Measurements from ENCODE around the gene CDH1.

CDH1 gene

GRCh38 chr16:68857479-68857878 is 120.4 kb downstream of the CDH1 start:
- no peak for DNase-seq (ENCODE audit: low spot score)

- DNase-seq (ENCODE audit: low spot score): no peak
These were observed 122.7 kb downstream of the CDH1 start for GRCh38 chr16:68859828-68860227.

- DNase-seq (ENCODE audit: low spot score): no peak
These were observed 124.1 kb downstream of the CDH1 start for GRCh38 chr16:68860978-68861892.

GRCh38 chr16:68866933-68867332 is 129.8 kb downstream of the CDH1 start:
- no peak for DNase-seq (ENCODE audit: low spot score)

GRCh38 chr16:68869492-68870088 is 132.5 kb downstream of the CDH1 start:
- DNase-seq (ENCODE audit: low spot score): no peak

- DNase-seq (ENCODE audit: low spot score): no peak
These were observed 136.8 kb downstream of the CDH1 start for GRCh38 chr16:68873635-68874471.

- DNase-seq (ENCODE audit: low spot score): no peak
These were observed 138.8 kb downstream of the CDH1 start for GRCh38 chr16:68875871-68876270.

GRCh38 chr16:68883685-68884084 is 146.6 kb downstream of the CDH1 start:
- no peak for DNase-seq (ENCODE audit: low spot score)

GRCh38 chr16:68884401-68884800 is 147.3 kb downstream of the CDH1 start:
- DNase-seq (ENCODE audit: low spot score): no peak

Data from GM03348 (cell line).